ENCODE results near the gene NDUFS7.

DNA sequence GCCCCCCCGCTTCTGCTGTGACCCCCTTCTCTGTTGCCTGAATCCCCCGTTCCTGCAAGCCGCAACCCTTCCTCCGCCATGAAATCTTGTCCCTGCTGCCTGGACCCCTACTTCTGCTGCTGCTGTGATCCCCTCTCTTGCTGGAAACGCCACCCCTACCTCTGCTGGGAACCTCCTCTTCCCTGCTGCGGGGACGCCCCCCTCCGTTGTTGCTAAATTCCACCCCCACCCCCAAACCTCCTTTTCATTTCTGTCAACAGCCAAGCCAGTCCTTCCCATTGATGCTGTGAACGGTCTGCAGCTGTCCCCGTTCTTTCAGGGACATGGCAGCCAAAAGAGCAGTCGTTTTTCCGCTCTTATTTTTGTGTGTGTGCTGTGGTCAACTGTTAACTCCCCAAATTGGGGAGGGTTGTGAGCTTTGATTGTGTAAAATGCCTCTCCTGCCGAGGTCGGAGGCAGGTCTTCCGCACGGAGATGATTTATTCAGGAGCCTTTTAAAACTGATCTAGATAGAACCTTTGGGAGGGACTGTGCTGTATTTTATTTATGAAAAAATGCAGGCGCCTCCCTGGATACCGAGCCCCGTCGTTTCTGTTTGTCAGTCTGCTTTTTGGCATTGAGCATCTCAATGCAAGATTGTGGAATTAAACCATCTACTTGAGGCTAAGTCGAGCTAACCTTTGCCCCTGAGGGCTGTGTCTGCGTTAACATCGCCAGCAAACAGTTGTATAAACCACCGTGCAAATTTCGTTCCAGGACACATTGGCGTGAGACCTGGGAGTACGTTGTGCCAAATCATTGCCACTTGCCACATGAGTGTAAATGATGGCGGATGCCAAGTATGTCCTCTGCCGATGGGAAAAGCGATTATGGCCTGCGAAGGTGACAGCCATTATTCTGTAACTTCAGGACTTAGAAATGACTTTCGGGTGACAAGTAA is 27.9 kb upstream of the NDUFS7 start:
- TF ChIP-seq, protein P1, sequence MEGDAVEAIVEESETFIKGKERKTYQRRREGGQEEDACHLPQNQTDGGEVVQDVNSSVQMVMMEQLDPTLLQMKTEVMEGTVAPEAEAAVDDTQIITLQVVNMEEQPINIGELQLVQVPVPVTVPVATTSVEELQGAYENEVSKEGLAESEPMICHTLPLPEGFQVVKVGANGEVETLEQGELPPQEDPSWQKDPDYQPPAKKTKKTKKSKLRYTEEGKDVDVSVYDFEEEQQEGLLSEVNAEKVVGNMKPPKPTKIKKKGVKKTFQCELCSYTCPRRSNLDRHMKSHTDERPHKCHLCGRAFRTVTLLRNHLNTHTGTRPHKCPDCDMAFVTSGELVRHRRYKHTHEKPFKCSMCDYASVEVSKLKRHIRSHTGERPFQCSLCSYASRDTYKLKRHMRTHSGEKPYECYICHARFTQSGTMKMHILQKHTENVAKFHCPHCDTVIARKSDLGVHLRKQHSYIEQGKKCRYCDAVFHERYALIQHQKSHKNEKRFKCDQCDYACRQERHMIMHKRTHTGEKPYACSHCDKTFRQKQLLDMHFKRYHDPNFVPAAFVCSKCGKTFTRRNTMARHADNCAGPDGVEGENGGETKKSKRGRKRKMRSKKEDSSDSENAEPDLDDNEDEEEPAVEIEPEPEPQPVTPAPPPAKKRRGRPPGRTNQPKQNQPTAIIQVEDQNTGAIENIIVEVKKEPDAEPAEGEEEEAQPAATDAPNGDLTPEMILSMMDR (IDR thresholded peaks at IDR 0.05), result no peak
- TF ChIP-seq POLR2A (IDR thresholded peaks at IDR 0.05), result no peak
